Kidney capillary endothelial cell (primary cell): ENCODE measurements around the gene LARGE2.
"Not testable (repeated sequence)": the region's sequence is repeated elsewhere in the genome, so short reads cannot be mapped to it uniquely, and the experiment has no call there.

ENCODE experiments used
- DNase-seq: peaks from one replicate; pipeline ENCODE4 v3.0.0-alpha.2; 2018; ENCODE audit warnings: low spot score

The LARGE2 gene

GRCh38 chr11:45896422-45896984 is 26.0 kb upstream of the LARGE2 start:
- no peak for DNase-seq

GRCh38 chr11:45897556-45897955 is 24.9 kb upstream of the LARGE2 start:
- DNase-seq = no peak

- no peak for DNase-seq
Observed at GRCh38 chr11:45899086-45899447, 23.4 kb upstream of the LARGE2 start.

GRCh38 chr11:45899448-45900174 is 22.8 kb upstream of the LARGE2 start:
- peak; percentile 63 for DNase-seq

GRCh38 chr11:45900175-45900800 is 22.2 kb upstream of the LARGE2 start:
- DNase-seq = not testable (repeated sequence)

- DNase-seq = no peak
Observed at GRCh38 chr11:45900916-45901617, 21.4 kb upstream of the LARGE2 start.

- DNase-seq = no peak
Observed at GRCh38 chr11:45901626-45902025, 20.8 kb upstream of the LARGE2 start.

GRCh38 chr11:45902452-45903380 is 19.7 kb upstream of the LARGE2 start:
- DNase-seq = no peak

- no peak for DNase-seq
Observed at GRCh38 chr11:45904309-45904915, 18.0 kb upstream of the LARGE2 start.

GRCh38 chr11:45905095-45905494 is 17.4 kb upstream of the LARGE2 start:
- no peak for DNase-seq

GRCh38 chr11:45905576-45905975 is 16.9 kb upstream of the LARGE2 start:
- not testable (repeated sequence) for DNase-seq

- DNase-seq = peak; percentile 36
Observed at GRCh38 chr11:45906096-45906682, 16.3 kb upstream of the LARGE2 start.

- DNase-seq = no peak
Observed at GRCh38 chr11:45906965-45907611, 15.4 kb upstream of the LARGE2 start, which contains the start of gene FREY1. Gene FREY1 (minus strand): TSS chr11:45907271. CDS start chr11:45907245, 26 bp downstream.

GRCh38 chr11:45907911-45908370 is 14.5 kb upstream of the LARGE2 start:
- DNase-seq = no peak

GRCh38 chr11:45909594-45910475 is 12.6 kb upstream of the LARGE2 start:
- no peak for DNase-seq

GRCh38 chr11:45910623-45911022 is 11.8 kb upstream of the LARGE2 start:
- DNase-seq = no peak

GRCh38 chr11:45913514-45913913 is 8.9 kb upstream of the LARGE2 start:
- no peak for DNase-seq

GRCh38 chr11:45913942-45914635 is 8.4 kb upstream of the LARGE2 start:
- no peak for DNase-seq

- no peak for DNase-seq
Observed at GRCh38 chr11:45915446-45915845, 7.0 kb upstream of the LARGE2 start.
